ENCODE measurements around the gene TBL1Y.
"Not testable (repeated sequence)": the region's sequence is repeated elsewhere in the genome, so short reads cannot be mapped to it uniquely, and the experiment has no call there.

Gene TBL1Y

GRCh38 chrY:7078725-7079124 is 168.2 kb downstream of the TBL1Y start:
- in situ Hi-C loops (cut with MboI; ENCODE audit: low sequenced_read_pairs) = no loop called here

DNA sequence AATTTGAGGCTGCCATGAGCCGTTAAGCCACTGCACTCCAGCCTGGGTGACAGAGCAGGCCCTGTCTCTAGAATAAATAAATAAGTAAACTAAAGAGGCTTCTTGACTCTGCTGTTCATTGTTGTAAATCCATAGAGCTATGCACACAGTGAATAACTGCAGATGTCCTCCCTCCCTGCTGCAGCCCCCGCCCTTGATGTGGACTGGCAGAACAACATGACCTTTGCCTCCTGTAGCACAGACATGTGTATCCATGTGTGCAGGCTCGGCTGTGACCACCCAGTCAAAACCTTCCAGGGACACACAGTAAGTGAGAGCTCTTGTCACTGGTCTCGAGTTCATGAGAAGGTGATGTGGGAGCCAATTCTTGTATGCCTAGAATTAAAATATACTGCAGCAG is 170.1 kb downstream of the TBL1Y start:
- in situ Hi-C loops (cut with MboI; ENCODE audit: low sequenced_read_pairs) = not testable (repeated sequence)

DNA sequence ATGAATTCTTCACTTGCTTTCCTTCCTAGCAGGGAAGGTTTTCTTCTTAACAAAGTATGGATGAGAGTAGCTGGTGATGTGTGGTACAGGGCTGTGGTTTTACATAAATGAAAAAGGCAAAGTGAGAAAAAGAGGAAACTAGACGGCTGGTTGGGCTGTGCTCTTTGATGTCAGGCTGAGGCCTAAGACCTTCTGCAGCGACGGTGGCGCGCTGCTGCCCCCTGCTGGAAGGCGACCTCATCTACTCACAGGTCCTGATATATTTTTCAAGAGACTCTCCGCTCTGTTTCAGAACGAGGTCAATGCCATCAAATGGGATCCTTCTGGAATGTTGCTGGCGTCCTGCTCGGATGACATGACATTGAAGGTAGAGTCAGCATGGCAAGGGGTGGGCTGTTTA is 175.1 kb downstream of the TBL1Y start:
- in situ Hi-C loops (cut with MboI; ENCODE audit: low sequenced_read_pairs) = no loop called here

DNA sequence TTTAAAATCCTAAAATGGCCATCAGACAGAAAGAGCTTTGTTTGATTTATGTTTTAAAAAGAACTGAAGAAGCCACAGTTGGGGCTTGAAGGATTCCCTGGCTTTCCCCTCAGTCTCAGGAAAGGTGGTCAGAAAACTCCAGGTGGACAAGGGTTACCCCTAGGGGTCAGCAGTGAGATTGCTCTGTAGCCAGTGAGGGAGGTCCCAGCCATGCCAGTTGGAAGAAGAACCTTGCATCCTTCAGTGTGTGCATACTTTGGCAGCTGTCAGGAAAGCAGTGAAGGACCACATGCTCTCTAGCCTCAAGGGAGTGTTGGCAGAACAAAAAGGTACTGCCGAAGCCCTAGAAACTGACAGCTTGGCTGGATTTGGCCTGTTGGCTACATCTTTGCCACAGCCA is 182.3 kb downstream of the TBL1Y start:
- in situ Hi-C loops (cut with MboI; ENCODE audit: low sequenced_read_pairs) = no loop called here

- in situ Hi-C loops (cut with MboI; ENCODE audit: low sequenced_read_pairs) = no loop called here
Observed at GRCh38 chrY:7094365-7094764, 183.9 kb downstream of the TBL1Y start.

DNA sequence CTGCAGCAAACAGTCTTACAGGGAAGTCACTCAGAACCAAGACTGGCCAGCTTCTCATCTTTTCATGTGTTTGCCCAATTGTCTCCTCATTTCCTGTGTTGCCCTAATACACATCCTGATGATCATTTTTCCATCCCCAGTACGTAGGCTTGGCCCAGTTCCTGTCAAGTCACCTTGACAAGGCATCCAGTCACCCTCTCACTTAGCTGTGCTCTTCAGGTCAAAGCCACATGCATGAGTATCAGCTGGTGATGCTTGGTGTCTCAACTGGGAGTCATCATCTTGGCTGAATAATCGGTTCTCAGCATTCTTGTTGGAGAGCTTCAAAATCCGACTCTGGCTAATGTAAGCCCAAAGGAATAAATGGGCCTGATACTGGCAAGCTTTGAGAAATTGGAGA is 186.5 kb downstream of the TBL1Y start:
- in situ Hi-C loops (cut with MboI; ENCODE audit: low sequenced_read_pairs) = no loop called here

- in situ Hi-C loops (cut with MboI; ENCODE audit: low sequenced_read_pairs) = no loop called here
Observed at GRCh38 chrY:7099742-7100141, 189.2 kb downstream of the TBL1Y start.

DNA sequence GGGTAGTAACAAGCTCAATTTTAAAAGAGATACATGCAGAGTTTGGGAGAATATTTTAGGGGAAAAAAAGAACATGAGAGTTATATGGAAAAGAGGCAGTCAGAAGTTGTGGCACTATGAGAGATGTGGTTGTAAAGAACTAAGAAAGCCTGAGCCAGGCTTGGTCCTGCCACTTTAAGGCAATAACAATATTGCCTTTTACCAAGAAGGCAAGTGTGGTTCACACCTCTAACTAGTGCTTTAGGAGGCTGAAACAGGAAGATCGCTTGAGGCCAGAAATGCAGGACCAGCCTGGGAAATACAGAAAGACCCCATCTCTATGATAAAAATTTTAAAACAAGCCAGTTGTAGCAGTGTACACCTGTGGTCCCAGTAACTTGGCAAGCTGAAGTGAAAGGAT is 192.2 kb downstream of the TBL1Y start:
- in situ Hi-C loops (cut with MboI; ENCODE audit: low sequenced_read_pairs) = no loop called here

DNA sequence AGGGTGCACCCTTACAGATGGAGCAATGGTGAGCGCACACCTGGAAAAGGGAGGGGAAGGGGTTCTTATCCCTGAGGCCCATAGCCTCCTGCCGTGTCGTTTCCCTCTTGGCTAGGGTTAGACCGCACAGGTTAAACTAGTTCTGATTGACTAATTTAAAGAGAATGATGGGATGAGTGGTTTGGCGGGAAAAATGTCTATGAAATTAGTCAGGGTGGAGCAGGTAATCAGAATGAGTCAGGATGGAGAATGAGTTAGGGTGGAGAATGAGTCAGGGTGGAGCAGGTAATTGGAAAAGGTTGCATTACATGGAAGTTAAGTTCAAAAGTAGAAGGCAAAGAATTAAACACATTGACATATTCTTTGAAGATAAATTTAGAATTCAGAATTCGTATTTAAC is 196.7 kb downstream of the TBL1Y start:
- in situ Hi-C loops (cut with MboI; ENCODE audit: low sequenced_read_pairs) = no loop called here

DNA sequence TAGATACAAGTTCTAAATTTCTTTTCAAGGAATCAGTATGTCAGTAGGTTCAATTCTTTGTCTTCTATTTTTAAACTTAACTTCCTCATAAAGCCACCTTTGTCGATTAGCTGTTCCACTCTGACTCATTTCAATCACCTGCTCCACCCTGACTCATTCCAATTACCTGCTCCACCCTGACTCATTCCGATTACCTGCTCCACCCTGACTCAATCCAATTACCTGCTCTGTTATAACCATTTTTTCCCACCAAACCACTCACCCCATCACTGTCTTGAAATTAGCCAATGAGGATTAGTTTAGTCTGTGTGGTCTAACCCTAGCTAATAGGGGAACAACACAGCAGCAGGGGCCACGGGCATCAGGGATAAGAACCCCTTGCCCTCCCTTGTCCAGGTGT is 199.6 kb downstream of the TBL1Y start:
- in situ Hi-C loops (cut with MboI; ENCODE audit: low sequenced_read_pairs) = no loop called here

DNA sequence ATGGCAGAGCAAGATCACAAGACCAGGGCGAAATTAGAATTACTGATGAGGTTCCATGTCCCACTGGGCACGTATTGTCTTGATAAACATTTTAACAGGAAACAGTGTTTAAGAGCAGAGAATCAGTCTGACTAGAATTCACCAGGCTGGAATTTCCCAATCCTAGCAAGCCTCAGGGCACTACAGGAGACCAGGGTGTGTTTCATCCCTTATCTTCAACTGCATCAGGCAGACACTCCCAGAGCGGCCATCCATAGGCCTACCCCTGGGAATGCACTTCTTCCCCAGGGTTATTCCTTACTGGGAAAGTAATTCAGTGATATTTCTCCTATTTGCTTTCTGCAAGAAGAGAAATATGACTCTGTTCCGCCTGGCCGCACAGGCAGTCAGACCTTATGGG is 205.4 kb downstream of the TBL1Y start:
- in situ Hi-C loops (cut with MboI; ENCODE audit: low sequenced_read_pairs) = no loop called here

DNA sequence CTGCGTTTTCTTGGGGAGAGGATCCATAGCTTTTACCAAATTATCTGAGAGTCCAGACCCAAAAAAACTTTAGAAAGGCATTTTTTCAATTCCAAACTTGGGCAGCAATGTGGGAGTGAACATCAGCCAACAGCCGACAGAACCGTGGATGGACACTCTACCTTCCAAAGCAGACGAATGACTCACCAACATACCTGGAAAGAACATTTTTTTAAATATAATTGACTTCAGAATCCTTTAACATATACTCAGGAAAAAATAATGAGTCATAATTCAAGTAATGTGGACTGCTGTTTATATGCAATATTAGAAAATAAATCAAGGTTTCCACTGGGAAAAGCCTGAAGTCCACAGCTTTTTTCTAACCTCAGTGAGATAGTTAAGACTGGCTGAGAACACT is 211.7 kb downstream of the TBL1Y start:
- in situ Hi-C loops (cut with MboI; ENCODE audit: low sequenced_read_pairs) = no loop called here

DNA sequence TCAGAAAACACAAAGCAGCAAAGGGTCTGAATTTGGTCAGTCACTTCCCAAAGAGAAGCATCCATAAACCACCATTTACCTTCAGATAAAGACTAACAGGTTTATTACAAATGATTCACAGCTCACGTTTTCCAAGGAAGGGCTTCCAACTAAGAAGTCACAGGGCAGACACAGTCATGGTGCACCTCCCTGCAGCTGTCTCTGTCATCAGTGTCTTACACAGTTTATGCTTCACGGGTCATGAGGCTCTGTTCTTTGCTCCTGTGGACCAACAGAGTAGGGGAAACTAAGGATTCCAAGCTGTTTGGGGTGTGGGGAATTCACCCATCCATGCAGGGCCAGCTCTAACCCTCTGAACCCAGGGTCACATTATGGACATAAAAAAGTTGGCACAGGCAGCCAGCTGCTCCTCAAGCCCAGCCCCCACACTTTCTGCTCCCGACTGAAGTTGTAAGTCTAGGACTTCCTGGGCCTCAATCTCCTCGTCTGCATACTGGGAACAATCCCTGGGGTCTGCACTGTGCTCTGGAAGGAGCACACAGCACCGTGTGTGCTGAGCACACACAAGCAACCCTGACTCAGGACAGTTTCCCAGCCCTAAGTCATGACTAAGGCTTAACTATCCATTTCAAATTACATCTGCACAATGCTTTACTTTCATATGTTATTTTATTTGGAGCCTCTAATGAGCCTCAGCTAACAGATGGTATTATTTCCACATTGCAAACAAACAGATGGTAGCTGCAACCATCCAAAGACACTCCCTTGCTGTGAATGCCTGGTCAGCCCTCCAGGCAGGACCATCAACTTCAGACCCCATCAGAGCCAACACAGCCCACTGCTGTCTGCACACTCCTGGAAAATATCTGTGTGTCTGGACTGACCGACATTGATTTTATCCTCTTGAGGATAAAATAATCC is 214.9 kb downstream of the TBL1Y start:
- in situ Hi-C loops (cut with MboI; ENCODE audit: low sequenced_read_pairs) = no loop called here

DNA sequence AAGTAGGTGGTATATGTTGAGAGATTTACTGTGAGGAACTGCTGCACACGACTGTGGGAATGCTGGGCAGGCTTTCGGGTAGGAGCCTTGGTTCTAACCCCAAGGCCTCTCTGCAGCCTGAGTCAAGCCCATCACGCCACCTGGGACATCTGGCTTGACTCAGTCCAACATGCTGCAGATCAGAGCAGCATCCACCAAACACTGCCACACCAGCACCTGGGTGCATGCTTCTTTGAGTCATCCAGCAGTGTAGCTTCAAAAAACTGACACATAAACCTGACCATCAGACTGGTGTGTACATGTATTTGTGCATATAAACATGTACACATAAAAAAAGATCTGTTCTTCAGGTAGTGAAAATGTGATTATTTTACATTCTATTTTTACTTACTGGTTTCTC is 217.7 kb downstream of the TBL1Y start:
- in situ Hi-C loops (cut with MboI; ENCODE audit: low sequenced_read_pairs) = no loop called here

Measured in hTERT RPE-1 (cell line).